K562 (cell line): ENCODE data around the gene GPT2. TPM values are rescaled to one million over a fixed set of nuclear protein-coding genes. Genes with fewer than 3 reads are reported as not detected.
A peak's percentile ranks its signal among the peaks of the same experiment; 100 is the strongest.

Source experiments
- CTCF ChIP-seq, 3 experiments: IDR thresholded peaks in 2 of 3; conservative IDR thresholded peaks in 1 of 3; 2 replicates each; pipeline ENCODE4 v1.5.1; 2011 to 2012; ENCODE audit warnings: low read length in 3 of 3, mild to moderate bottlenecking in 3 of 3, control low read depth in 2 of 3, improper control_type of control experiment in 1 of 3, inconsistent platforms in 1 of 3, low read depth in 1 of 3, mixed read lengths in 1 of 3, moderate library complexity in 1 of 3; ENCODE audit not compliant: insufficient read depth in 2 of 3
- DEAF1 ChIP-seq: fragments of 450-650 bp; formaldehyde crosslinking; IDR thresholded peaks from 2 replicates; pipeline ENCODE4 v1.4.0; 2020; ENCODE audit warnings: mild to moderate bottlenecking, moderate library complexity
- GATAD2B ChIP-seq: fragments of 450-650 bp; IDR thresholded peaks from 2 replicates; pipeline ENCODE4 v1.6.1; 2017; ENCODE audit warnings: mild to moderate bottlenecking, borderline replicate concordance
- KLF16 ChIP-seq: IDR thresholded peaks from 2 replicates; pipeline ENCODE4 v1.6.1; 2016; ENCODE audit warnings: antibody characterized with exemption
- NFIC ChIP-seq: fragments of 450-650 bp; IDR thresholded peaks from 2 replicates; pipeline ENCODE4 v1.6.1; 2017; ENCODE audit warnings: mild to moderate bottlenecking, inconsistent platforms
- PCBP2 ChIP-seq: fragments of 200-400 bp; formaldehyde crosslinking; IDR thresholded peaks from 2 replicates; pipeline ENCODE4 v1.6.1; 2018; ENCODE audit warnings: low read length, low read depth, mild to moderate bottlenecking, moderate library complexity; ENCODE audit not compliant: poor library complexity, severe bottlenecking
- SMC3 ChIP-seq: conservative IDR thresholded peaks from 2 replicates; pipeline ENCODE4 v1.6.1; 2011; ENCODE audit warnings: low read depth, low read length, improper control_type of control experiment; ENCODE audit not compliant: insufficient read depth
- ZNF133 ChIP-seq: fragments of 250-450 bp; sonication (Bioruptor Pico); IDR thresholded peaks from 2 replicates; pipeline ENCODE4 v1.4.0; 2020; ENCODE audit warnings: mild to moderate bottlenecking
- polyA plus RNA-seq, 8 experiments: library from polyadenylated mRNA; depleted of rRNA in 4 of 8; stranded (reverse) in 5 of 8; unstranded in 3 of 8; fragments of >200 nt; fragmentation: Nextera tagmentation in 2 of 8; fragmentation: Illumina TruSeq in 1 of 8; extraction: Ambion mirVana in 2 of 8; extraction: Trizol in 1 of 8; gene quantifications; 2 replicates each; pipeline versions ENCODE4 v1.2.1 to v1.2.3, GENCODE V29; 2011 to 2014; ENCODE audit warnings: inconsistent platforms in 1 of 8, missing spikeins in 1 of 8
- total RNA-seq, 7 experiments: library from RNA; depleted of rRNA in 6 of 7; stranded (reverse); fragments of >200 nt in 6 of 7; fragmentation: Illumina TruSeq in 2 of 7; extraction: Trizol in 2 of 7; gene quantifications; 2 replicates each; pipeline versions ENCODE4 v1.2.1 to v1.2.3, GENCODE V29; 2011 to 2021; ENCODE audit warnings: low replicate concordance in 1 of 7

GPT2 gene
- total and polyA plus RNA-seq, 9 of the 15 experiments (the other 6 are each of a cell fraction or from before 2014, with no cell fraction given): 0.79 to 14.4 (median 5.8) TPM

GRCh38 chr16:46853713-46854443 is 30.3 kb upstream of the GPT2 start (continued):
- TF ChIP-seq DEAF1 (CRISPR knock-in tag): peak; percentile 84
- no peak for TF ChIP-seq ZNF133 (CRISPR knock-in tag)
- TF ChIP-seq GATAD2B: no peak
- TF ChIP-seq NFIC: no peak
- peak; percentile 83 for TF ChIP-seq SMC3
- TF ChIP-seq CTCF (IDR thresholded peaks at IDR 0.05 in 2 of 3, conservative IDR thresholded peaks at IDR 0.05 in 1 of 3; ENCODE audit: insufficient read depth in 2 of 3, low read depth in 1 of 3, low read length in 3 of 3): peak; percentile 89 to 94 (median 91)
- TF ChIP-seq KLF16: 0 out of 2 replicates have a peak, but pooled peaks have one; percentile 51
- TF ChIP-seq PCBP2: no peak
